H1 (cell line): Measurements from ENCODE around the gene PRELID1. TPM values are rescaled to one million over a fixed set of nuclear protein-coding genes. Genes with fewer than 3 reads are reported as not detected.

ENCODE experiments used
- CTCF ChIA-PET: fragments of 300-600 bp; sonication (Branson Sonifier 250); formaldehyde crosslinking; loops from one replicate; lab custom pipeline; 2021; ENCODE audit not compliant: partially characterized antibody; lab: Charles Lee
- POLR2A ChIA-PET: fragments of 300-600 bp; sonication (Branson Sonifier 250); formaldehyde crosslinking; loops from one replicate; lab custom pipeline; 2021; ENCODE audit warnings: inconsistent platforms; ENCODE audit not compliant: partially characterized antibody; lab: Charles Lee
- DNase-seq, 2 experiments: peaks; one replicate each; pipeline versions ENCODE4 v3.0.0 to v3.0.0-alpha.2; 2010 to 2022; ENCODE audit warnings: low spot score in 2 of 2, low read depth in 1 of 2, mixed read lengths in 1 of 2
- FAIRE-seq: peaks from 2 replicates; lab custom pipeline; 2011; peaks lifted over from hg19 to GRCh38; lab: Jason Lieb, UNC
- H2AFZ ChIP-seq: 2 replicates; pipeline ENCODE4 v1.8.1; 2012; ENCODE audit warnings: low read length, inconsistent platforms
- H2AK5ac ChIP-seq: 2 replicates; pipeline ENCODE4 v1.6.1; 2013; ENCODE audit warnings: low read depth, low read length
- H2BK120ac ChIP-seq: replicated peaks from 2 replicates; pipeline ENCODE3; 2013; ENCODE audit warnings: low read depth, low read length, inconsistent platforms
- H2BK12ac ChIP-seq: 2 replicates; pipeline ENCODE4 v1.6.1; 2013; ENCODE audit warnings: low read depth, low read length
- H2BK15ac ChIP-seq: 2 replicates; pipeline ENCODE4 v1.6.1; 2013; ENCODE audit warnings: low read length
- H2BK20ac ChIP-seq: 2 replicates; pipeline ENCODE4 v1.6.1; 2013; ENCODE audit warnings: low read length
- H2BK5ac ChIP-seq: 2 replicates; pipeline ENCODE4 v1.6.1; 2013; ENCODE audit warnings: low read depth, low read length
- H3K14ac ChIP-seq: 2 replicates; pipeline ENCODE4 v1.6.1; 2013; ENCODE audit warnings: inconsistent platforms; ENCODE audit not compliant: insufficient read length
- H3K18ac ChIP-seq: 2 replicates; pipeline ENCODE4 v1.6.1; 2013; ENCODE audit warnings: low read length; ENCODE audit errors: extremely low read depth
- H3K23ac ChIP-seq: 2 replicates; pipeline ENCODE4 v1.6.1; 2013; ENCODE audit warnings: inconsistent platforms; ENCODE audit not compliant: insufficient read length
- H3K23me2 ChIP-seq: 2 replicates; pipeline ENCODE4 v1.6.1; 2013; ENCODE audit warnings: low read depth, low read length
- H3K27ac ChIP-seq: 2 replicates; pipeline ENCODE4 v1.6.1; 2011; ENCODE audit warnings: low read depth, low read length, inconsistent platforms
- H3K27me3 ChIP-seq, 4 experiments: replicated peaks in 1 of 4; 1 replicate in 1 of 4; 2 replicates in 3 of 4; pipeline versions ENCODE4 v1.6.1 to v1.8.1; 2011 to 2013; ENCODE audit warnings: low read length in 3 of 4, mild to moderate bottlenecking in 3 of 4, inconsistent platforms in 2 of 4, mixed read lengths in 2 of 4, moderate library complexity in 1 of 4; ENCODE audit not compliant: control insufficient read depth in 3 of 4, insufficient read depth in 3 of 4; ENCODE audit errors: extremely low read depth in 1 of 4
- H3K36me3 ChIP-seq, 4 experiments: 2 replicates each; pipeline versions ENCODE4 v1.6.1 to v1.8.1; 2011 to 2013; ENCODE audit warnings: mild to moderate bottlenecking in 4 of 4, low read length in 3 of 4, moderate library complexity in 2 of 4, control low read depth in 1 of 4, inconsistent platforms in 1 of 4; ENCODE audit not compliant: insufficient read depth in 4 of 4, control insufficient read depth in 2 of 4
- H3K4ac ChIP-seq: replicated peaks from 2 replicates; pipeline ENCODE3; 2013; ENCODE audit warnings: low read length, low read depth, mixed read lengths, inconsistent platforms; ENCODE audit not compliant: insufficient read length
- H3K4me1 ChIP-seq, 4 experiments: replicated peaks in 1 of 4; 1 replicate in 1 of 4; 2 replicates in 3 of 4; pipeline versions ENCODE4 v1.6.1 to v1.8.1; 2011 to 2013; ENCODE audit warnings: low read length in 3 of 4, inconsistent platforms in 2 of 4, mixed read lengths in 1 of 4; ENCODE audit not compliant: insufficient read depth in 4 of 4, control insufficient read depth in 3 of 4
- H3K4me2 ChIP-seq, 2 experiments: 2 replicates each; pipeline versions ENCODE4 v1.6.1 to v1.8.1; 2011 to 2013; ENCODE audit warnings: low read depth in 2 of 2, low read length in 2 of 2, control low read depth in 1 of 2, inconsistent platforms in 1 of 2, mild to moderate bottlenecking in 1 of 2; ENCODE audit not compliant: insufficient read depth in 1 of 2
- H3K4me3 ChIP-seq, 4 experiments: fragments of 200-600, 300-600 bp in 1 of 4; sonication (generic), shearing (Covaris generic), sonication (Bioruptor Twin) in 1 of 4; 2 replicates each; pipeline versions ENCODE4 v1.5.1 to v1.8.1; 2011 to 2016; ENCODE audit warnings: low read length in 4 of 4, low read depth in 3 of 4, control low read depth in 2 of 4, inconsistent platforms in 2 of 4, mild to moderate bottlenecking in 2 of 4, mixed read lengths in 1 of 4, moderate library complexity in 1 of 4; ENCODE audit not compliant: insufficient read depth in 2 of 4; ENCODE audit errors: extremely low read depth in 1 of 4
- H3K56ac ChIP-seq: replicated peaks from 2 replicates; pipeline ENCODE3; 2013; ENCODE audit warnings: low read depth, mild to moderate bottlenecking, mixed read lengths, low read length, inconsistent platforms; ENCODE audit not compliant: insufficient read length
- H3K79me1 ChIP-seq: 2 replicates; pipeline ENCODE4 v1.6.1; 2013; ENCODE audit warnings: low read depth, low read length, control low read depth
- H3K79me2 ChIP-seq, 2 experiments: 2 replicates each; pipeline versions ENCODE4 v1.6.1 to v1.8.1; 2012 to 2013; ENCODE audit warnings: low read length in 2 of 2, mild to moderate bottlenecking in 2 of 2, inconsistent platforms in 1 of 2; ENCODE audit not compliant: insufficient read depth in 2 of 2, control insufficient read depth in 1 of 2
- H3K9ac ChIP-seq, 4 experiments: replicated peaks in 1 of 4; 1 replicate in 1 of 4; 2 replicates in 3 of 4; pipeline versions ENCODE4 v1.6.1 to v1.8.1; 2011 to 2013; ENCODE audit warnings: low read depth in 3 of 4, low read length in 3 of 4, control low read depth in 2 of 4, mild to moderate bottlenecking in 2 of 4, moderate library complexity in 2 of 4, inconsistent platforms in 1 of 4; ENCODE audit errors: extremely low read depth in 1 of 4
- H3K9me3 ChIP-seq, 2 experiments: 2 replicates each; pipeline versions ENCODE4 v1.6.1 to v1.8.1; 2012 to 2013; ENCODE audit warnings: mild to moderate bottlenecking in 2 of 2, moderate library complexity in 2 of 2, control low read depth in 1 of 2, inconsistent platforms in 1 of 2, low read depth in 1 of 2, low read length in 1 of 2, mixed read lengths in 1 of 2; ENCODE audit not compliant: insufficient read depth in 2 of 2
- H4K20me1 ChIP-seq, 2 experiments: replicated peaks in 1 of 2; 2 replicates each; pipeline versions ENCODE3 to v1.8.1; 2011 to 2013; ENCODE audit warnings: inconsistent platforms in 2 of 2, low read length in 2 of 2, mild to moderate bottlenecking in 1 of 2; ENCODE audit not compliant: insufficient read depth in 2 of 2, control insufficient read depth in 1 of 2
- H4K5ac ChIP-seq: 2 replicates; pipeline ENCODE4 v1.6.1; 2013; ENCODE audit warnings: low read length, low read depth, mixed read lengths, inconsistent platforms; ENCODE audit not compliant: insufficient read length
- H4K8ac ChIP-seq: 2 replicates; pipeline ENCODE4 v1.8.0; 2013; ENCODE audit warnings: mild to moderate bottlenecking, moderate library complexity, low read length, inconsistent platforms; ENCODE audit not compliant: insufficient read depth; ENCODE audit errors: extremely low read depth
- H4K91ac ChIP-seq: replicated peaks from 2 replicates; pipeline ENCODE3; 2013; ENCODE audit warnings: low read length, mixed read lengths, inconsistent platforms; ENCODE audit not compliant: insufficient read length
- RAD21 ChIP-seq, 2 experiments: IDR thresholded peaks in 1 of 2; conservative IDR thresholded peaks in 1 of 2; 2 replicates each; pipeline ENCODE4 v1.6.1; 2011; ENCODE audit warnings: low read depth in 2 of 2, low read length in 2 of 2, improper control_type of control experiment in 1 of 2, inconsistent platforms in 1 of 2, mild to moderate bottlenecking in 1 of 2, moderate library complexity in 1 of 2
- SRF ChIP-seq: IDR thresholded peaks from 2 replicates; pipeline ENCODE4 v1.6.1; 2011; ENCODE audit warnings: mild to moderate bottlenecking, low read depth, low read length, moderate library complexity
- TCF12 ChIP-seq: IDR thresholded peaks from 2 replicates; pipeline ENCODE4 v1.6.1; 2011; ENCODE audit warnings: low read depth, mild to moderate bottlenecking, low read length
- WGBS, 2 experiments: shearing (Covaris generic) in 1 of 2; methylation state at CpG; one replicate each; pipeline versions ENCODE4 v1.1.6 to v1.1.7; 2013 to 2015; ENCODE audit warnings: low lambda C conversion rate in 2 of 2, mixed read lengths in 2 of 2, inconsistent platforms in 1 of 2, low coverage in 1 of 2, missing lambda C conversion rate in 1 of 2; ENCODE audit not compliant: insufficient replicate concordance in 2 of 2, insufficient coverage in 1 of 2, insufficient read length in 1 of 2; ENCODE audit errors: extremely low coverage in 1 of 2, missing lambda C conversion rate in 1 of 2; 5-methylcytosine and 5-hydroxymethylcytosine counted together
- polyA plus RNA-seq, 7 experiments: library from polyadenylated mRNA; depleted of rRNA in 3 of 7; stranded (reverse) in 5 of 7; unstranded in 2 of 7; fragments of >200 nt in 5 of 7; fragments of 200-250 nt in 2 of 7; gene quantifications; 1 replicate in 5 of 7; 2 replicates in 1 of 7; 4 replicates in 1 of 7; pipeline versions ENCODE4 v1.2.1 to v1.2.3, GENCODE V29; 2011 to 2013; ENCODE audit warnings: missing spikeins in 2 of 7, mixed read lengths in 2 of 7
- total RNA-seq: library from RNA; stranded (reverse); fragmentation: NEBNext Ultra II Directional; extraction: Animal tissue kit (Norgen Biotek cat#: 25700); gene quantifications from 2 replicates; pipeline ENCODE4 v1.2.1, GENCODE V29; 2021
- TF ChIP-seq, protein P1 (sequence below), 3 experiments: IDR thresholded peaks; 1 replicate in 2 of 3; 2 replicates in 1 of 3; pipeline versions ENCODE4 v1.5.1 to v1.6.1; 2011; ENCODE audit warnings: low read length in 3 of 3, mild to moderate bottlenecking in 3 of 3, inconsistent platforms in 2 of 3, low read depth in 1 of 3, moderate library complexity in 1 of 3; ENCODE audit not compliant: insufficient read depth in 1 of 3; ENCODE audit errors: control extremely low read depth in 1 of 3

The PRELID1 gene
- total and polyA plus RNA-seq, 2 of the 8 experiments (the other 6 are each of a cell fraction or from before 2014, with no cell fraction given), result 272 to 428 TPM

DNA sequence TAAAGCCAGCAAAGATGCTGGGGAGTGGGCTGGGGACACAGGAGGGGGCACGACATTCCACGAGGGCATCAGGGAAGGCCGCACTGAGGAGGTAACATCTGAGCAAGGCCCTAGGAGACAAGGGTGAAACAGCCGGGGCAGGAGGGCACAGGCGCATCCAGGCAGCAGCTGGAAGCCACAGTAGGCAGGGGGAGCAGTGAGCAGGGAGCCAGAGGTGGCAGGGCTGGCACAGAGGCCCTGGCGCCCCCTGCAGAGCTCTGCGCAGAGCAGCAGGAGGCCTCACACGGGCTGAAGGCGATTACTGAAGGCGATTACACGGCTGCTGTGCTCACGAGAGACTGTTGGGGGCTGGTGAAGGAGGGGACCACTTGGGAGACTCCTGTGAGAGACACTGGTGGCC lies 32.5 kb downstream of the PRELID1 start:
- Histone ChIP-seq H2AK5ac (no peak overlapping the region), H3K27me3 (no peaks in the 10 kb centered on the region), H4K5ac (no peak overlapping the region), H3K27ac (peak overlapping the region; percentile 64; the same call in 1 of the 2 replicates), H4K91ac (no peak overlapping the region), H4K8ac (no peak overlapping the region), H3K18ac (no peak overlapping the region), H2BK120ac (no peak overlapping the region), H2AFZ (no peak overlapping the region), H4K20me1 (peaks cover 0 to 17% of the 10 kb centered on the region in 2 experiments), H2BK12ac (no peak overlapping the region), H3K79me1 (peaks cover 9% of the 10 kb centered on the region), H2BK5ac (peak overlapping the region; percentile 60; the same call in 1 of the 2 replicates), H3K36me3 (peaks cover 22 to 33% (median 32%) of the 10 kb centered on the region in 4 experiments), H2BK15ac (no peak overlapping the region), H3K4me1 (peaks cover 0 to 5% (median 3%) of the 10 kb centered on the region in 4 experiments; a peak in 4 of 7 replicates), H3K79me2 (peaks cover 3 to 8% of the 10 kb centered on the region in 2 experiments; a peak in 2 of 4 replicates), H3K4me3 (no peak overlapping the region), H3K9me3 (no peaks in the 10 kb centered on the region), H3K4me2 (no peak overlapping the region; a peak in 1 of 4 replicates), H2BK20ac (no peak overlapping the region), H3K14ac (no peak overlapping the region), H3K23ac (no peak overlapping the region), H3K4ac (no peak overlapping the region), H3K23me2 (no peaks in the 10 kb centered on the region), H3K9ac (no peak overlapping the region), H3K56ac (no peak overlapping the region)
- POLR2A ChIA-PET, result interaction anchor here (0.6 to 2.0 kb wide), 8 partner anchors 9 to 1284 kb away, joined by 3 to 7 read pairs (median 4); partner anchors contain the start of gene LMAN2
- DNase-seq (no peak), FAIRE-seq (no peak)
- CTCF ChIA-PET, result interaction anchor here (0.9 to 10.3 kb wide), 14 partner anchors 8 to 103 kb away, joined by 3 to 100 read pairs (median 4); partner anchors contain the start of genes LMAN2 and RGS14
- 84% methylated on average over 12 of the region's 12 CpGs; no CpG with 5 or more reads in 1 of the 2 experiments for WGBS, 2 experiments
- no peak for TF ChIP-seq SRF
- no peak for TF ChIP-seq TCF12
- TF ChIP-seq, protein P1, sequence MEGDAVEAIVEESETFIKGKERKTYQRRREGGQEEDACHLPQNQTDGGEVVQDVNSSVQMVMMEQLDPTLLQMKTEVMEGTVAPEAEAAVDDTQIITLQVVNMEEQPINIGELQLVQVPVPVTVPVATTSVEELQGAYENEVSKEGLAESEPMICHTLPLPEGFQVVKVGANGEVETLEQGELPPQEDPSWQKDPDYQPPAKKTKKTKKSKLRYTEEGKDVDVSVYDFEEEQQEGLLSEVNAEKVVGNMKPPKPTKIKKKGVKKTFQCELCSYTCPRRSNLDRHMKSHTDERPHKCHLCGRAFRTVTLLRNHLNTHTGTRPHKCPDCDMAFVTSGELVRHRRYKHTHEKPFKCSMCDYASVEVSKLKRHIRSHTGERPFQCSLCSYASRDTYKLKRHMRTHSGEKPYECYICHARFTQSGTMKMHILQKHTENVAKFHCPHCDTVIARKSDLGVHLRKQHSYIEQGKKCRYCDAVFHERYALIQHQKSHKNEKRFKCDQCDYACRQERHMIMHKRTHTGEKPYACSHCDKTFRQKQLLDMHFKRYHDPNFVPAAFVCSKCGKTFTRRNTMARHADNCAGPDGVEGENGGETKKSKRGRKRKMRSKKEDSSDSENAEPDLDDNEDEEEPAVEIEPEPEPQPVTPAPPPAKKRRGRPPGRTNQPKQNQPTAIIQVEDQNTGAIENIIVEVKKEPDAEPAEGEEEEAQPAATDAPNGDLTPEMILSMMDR (IDR thresholded peaks at IDR 0.05; ENCODE audit: control extremely low read depth in 1 of 3, insufficient read depth in 1 of 3, low read depth in 1 of 3, low read length in 3 of 3), result peak in 2 of 3 experiments; percentile 39 to 74; a peak in 3 of 4 replicates
- peak; percentile 13 to 27; a peak in 1 of 4 replicates for TF ChIP-seq RAD21 (IDR thresholded peaks at IDR 0.05 in 1 of 2, conservative IDR thresholded peaks at IDR 0.05 in 1 of 2; ENCODE audit: low read depth in 2 of 2, low read length in 2 of 2)
